GM12878 (cell line): ENCODE data around the gene GALNT9.

Source experiments
- CHD2 ChIP-seq: IDR thresholded peaks from 2 replicates; pipeline ENCODE4 v1.6.1; 2011; ENCODE audit warnings: low read depth, low read length, improper control_type of control experiment, borderline replicate concordance
- CTCF ChIP-seq, 3 experiments: IDR thresholded peaks in 2 of 3; conservative IDR thresholded peaks in 1 of 3; 2 replicates each; pipeline ENCODE4 v1.5.1; 2011; ENCODE audit warnings: low read depth in 3 of 3, low read length in 3 of 3, mild to moderate bottlenecking in 3 of 3, control low read depth in 2 of 3, moderate library complexity in 2 of 3, inconsistent platforms in 1 of 3, mixed read lengths in 1 of 3; ENCODE audit not compliant: control insufficient read depth in 2 of 3, insufficient read depth in 1 of 3; ENCODE audit errors: extremely low read depth in 1 of 3
- POLR2A ChIP-seq: IDR thresholded peaks from 2 replicates; pipeline ENCODE4 v1.6.1; 2011; ENCODE audit warnings: low read depth, mild to moderate bottlenecking, low read length

GRCh38 chr12:132309596-132310086 lies 19.7 kb downstream of the GALNT9 start:
- TF ChIP-seq CTCF (IDR thresholded peaks at IDR 0.05 in 2 of 3, conservative IDR thresholded peaks at IDR 0.05 in 1 of 3; ENCODE audit: control insufficient read depth in 2 of 3, extremely low read depth in 1 of 3, insufficient read depth in 1 of 3, low read depth in 3 of 3, low read length in 3 of 3) = no peak
- no peak for TF ChIP-seq POLR2A
- no peak for TF ChIP-seq CHD2
